HK-2 (cell line): ENCODE results near the gene TAOK3.
A peak's percentile ranks its signal among the peaks of the same experiment; 100 is the strongest.
"Not testable (repeated sequence)": the region's sequence is repeated elsewhere in the genome, so short reads cannot be mapped to it uniquely, and the experiment has no call there.

Source experiments
- DNase-seq: peaks from one replicate; pipeline ENCODE4 v3.0.0-alpha.2; 2018; ENCODE audit not compliant: unreplicated experiment

TAOK3 gene

DNA sequence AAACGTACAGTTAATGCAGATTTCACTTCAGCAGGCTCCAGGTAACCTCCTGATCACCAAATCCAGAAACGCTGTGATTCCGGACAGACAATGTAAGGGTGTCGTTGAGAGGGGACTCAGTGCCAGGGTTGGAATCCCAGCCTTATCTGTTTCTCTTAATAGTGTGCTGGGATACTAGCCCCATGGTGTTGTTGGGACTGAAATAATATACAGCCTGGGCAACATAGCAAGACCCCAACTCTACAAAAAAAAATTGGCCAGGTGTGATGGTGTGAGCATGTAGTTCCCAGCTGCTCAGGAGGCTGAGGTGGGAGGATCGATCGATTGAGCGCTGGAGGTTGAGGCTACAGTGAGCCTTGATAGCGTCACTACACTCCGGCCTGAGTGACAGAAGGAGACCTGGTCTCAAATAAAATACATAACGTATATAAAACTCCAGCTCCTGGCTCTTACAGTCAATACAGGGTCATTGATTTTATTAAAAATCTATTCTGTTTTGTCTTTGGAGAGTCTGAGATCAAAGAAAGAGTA, 235.5 kb downstream of the TAOK3 start:
- DNase-seq, result no peak

DNA sequence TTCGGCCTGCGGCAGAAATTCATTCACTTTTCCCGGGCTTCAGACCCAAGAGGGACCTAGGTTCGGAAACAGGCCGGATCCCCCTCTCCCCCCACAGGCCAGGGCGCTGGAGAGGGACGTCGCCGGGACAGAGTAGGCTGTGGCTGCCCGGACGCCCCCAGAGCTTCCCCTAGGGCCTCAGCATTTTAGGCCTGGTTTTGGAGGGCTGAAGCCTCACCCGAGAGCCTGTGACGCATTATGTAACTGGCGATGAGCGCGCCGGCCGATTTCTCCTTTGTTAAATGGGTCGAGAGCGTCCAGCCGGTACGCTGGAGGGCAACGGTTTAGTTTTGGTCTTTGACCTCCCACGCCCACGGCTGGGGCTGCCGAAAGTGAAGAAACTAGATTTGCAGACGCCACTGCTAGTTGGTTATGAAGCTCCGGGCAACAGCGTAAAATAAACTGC, 236.1 kb downstream of the TAOK3 start:
- peak; percentile 38 for DNase-seq

DNA sequence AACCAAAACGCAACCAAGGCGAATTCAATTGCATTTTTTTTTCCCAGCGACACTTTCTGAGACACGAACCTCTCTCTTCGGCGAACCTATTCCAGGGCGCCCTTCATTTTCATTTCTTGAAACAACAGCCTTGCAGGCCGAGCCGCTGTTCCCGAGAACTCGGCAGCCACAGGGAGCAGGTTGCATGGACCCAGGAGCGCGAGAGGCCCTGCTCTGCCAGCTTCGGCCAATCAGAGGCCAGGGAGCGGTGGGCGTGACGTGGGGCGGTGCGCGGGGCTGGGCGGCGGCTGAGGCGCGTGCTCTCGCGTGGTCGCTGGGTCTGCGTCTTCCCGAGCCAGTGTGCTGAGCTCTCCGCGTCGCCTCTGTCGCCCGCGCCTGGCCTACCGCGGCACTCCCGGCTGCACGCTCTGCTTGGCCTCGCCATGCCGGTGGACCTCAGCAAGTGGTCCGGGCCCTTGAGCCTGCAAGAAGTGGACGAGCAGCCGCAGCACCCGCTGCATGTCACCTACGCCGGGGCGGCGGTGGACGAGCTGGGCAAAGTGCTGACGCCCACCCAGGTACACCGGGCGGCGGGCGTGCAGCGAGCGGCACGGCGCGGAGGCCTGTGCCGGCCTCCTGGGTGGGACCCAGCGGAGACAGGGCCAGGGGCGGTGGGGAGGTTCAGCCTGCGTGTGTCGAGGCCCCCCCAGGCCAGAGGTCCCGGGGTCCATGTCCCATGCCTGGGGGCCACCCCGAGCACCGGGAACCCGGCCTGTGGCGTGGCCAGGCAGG, 236.7 kb downstream of the TAOK3 start, which contains the start of gene PEBP1:
TSS of gene PEBP1 (plus strand) at position 337 of the 771 bp plus-strand sequence. CDS start at position 423, 86 bp downstream.
- peak; percentile 96 for DNase-seq

DNA sequence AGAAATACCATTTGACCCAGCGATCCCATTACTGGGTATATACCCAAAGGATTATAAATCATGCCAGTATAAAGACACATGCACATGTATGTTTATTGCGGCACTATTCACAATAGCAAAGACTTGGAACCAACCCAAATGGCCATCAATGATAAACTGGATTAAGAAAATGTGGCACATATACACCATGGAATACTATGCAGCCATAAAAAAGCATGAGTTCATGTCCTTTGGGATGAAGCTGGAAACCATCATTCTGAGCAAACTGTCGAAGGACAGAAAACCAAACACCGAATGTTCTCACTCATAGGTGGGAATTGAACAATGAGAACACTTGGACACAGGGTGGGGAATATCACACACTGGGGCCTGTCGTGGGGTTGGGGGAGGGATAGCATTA, 243.3 kb downstream of the TAOK3 start:
- not testable (repeated sequence) for DNase-seq

DNA sequence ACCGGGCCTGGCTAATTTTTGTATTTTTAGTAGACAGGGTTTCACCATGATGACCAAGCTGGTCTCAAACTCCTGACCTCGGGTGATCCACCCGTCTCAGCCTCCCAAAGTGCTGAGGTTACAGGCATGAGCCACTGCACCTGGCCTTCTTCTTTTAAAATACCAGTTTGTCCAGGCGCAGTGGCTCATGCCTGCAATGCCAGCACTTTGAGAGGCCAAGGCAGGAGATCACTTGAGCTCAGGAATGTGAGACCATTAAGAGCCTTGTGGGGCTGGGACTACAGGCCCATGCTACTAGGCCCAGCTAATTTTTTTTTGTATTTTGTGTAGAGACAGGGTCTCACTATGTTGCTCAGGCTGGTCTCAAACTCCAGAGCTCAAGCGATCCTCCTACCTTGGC, 244.8 kb downstream of the TAOK3 start:
- DNase-seq, result no peak

DNA sequence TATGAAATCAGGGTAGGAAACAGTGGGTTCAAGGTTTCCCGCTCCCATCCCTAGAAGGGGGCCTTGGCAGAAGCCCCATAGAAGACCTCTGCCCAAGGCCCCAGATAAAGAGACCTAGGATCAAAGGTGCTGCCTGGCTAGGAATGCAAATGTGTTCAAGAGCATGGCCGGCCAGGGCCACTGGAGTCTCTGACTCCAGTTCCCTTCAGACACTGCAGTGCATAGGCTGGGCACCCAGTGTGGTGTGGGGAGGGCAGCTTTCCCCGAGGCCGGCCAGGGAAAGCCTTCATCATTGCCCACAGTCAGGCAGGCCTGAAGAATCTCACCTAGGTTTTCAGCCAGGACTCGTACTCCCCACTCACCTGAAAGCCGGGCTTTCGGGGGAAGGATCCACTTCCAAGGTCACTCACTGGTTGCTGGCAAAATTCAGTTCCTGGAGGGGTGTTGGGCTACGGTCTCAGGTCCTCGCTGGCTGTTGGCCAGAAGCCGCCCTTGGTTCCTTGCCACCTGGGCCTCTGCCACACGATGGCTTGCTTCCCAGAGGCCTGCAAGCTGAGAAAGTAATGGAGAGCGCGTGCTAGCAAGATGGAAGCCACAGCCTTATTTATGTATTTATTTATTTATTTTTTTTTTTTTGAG, 246.5 kb downstream of the TAOK3 start:
- no peak for DNase-seq

DNA sequence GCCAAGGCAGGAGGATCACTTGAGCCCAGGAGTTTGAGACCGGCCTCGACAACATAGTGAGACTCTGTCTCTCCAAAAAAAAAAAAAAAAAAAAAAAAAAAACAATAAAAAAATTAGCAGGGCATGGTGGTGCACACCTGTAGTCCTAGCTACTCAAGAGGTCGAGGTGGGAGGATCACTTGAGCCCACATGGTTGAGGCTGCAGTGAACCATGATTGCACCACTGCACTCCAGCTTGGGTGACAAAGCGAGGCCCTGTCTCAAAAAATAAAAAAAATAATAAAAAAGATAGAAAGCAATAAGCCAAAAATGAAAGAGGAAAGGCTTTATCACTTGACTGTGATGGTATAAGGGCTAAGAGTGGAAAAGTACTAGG, 247.0 kb downstream of the TAOK3 start:
- DNase-seq, result no peak

DNA sequence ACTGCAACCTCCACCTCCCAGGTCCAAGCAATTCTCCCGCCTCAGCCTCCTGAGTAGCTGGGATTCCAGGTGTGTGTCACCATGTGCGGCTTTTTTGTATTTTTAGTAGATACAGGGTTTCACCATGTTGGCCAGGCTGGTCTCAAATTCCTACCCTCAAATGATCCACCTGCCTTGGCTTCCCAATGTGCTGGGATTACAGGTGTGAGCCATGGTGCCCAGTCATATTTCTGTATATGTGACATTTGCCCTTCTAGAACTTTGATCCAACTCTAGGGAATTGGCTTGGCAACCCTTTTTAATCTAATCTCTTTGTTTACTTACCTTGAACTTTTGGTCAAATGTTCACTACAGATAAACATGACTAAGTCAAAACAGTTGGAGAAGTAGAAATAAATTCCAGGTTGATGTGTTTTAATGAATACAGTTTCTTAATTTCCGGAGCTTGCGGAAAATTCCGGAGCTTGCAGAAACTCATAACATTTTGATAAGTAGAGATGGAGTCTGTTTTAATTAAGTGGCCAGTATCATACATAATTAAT, 248.3 kb downstream of the TAOK3 start:
- no peak for DNase-seq

DNA sequence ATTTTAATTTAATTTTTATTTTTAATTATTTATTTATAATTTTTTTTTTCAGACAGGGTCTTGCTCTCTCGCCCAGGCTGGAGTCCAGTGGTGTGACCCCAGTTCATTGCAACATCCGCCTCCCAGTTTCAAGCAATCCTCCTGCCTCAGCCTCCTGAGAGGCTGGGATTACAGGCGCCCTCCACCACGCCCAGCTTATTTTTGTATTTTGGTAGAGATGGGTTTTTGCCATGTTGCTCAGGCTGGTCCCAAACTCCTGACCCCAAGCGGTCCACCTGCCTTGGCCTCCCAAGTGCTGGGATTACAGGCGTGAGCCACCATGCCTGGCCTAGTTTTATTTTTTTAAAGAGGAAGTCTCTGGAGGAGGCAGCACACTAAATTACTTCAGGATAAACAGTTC, 250.4 kb downstream of the TAOK3 start:
- DNase-seq, result no peak

DNA sequence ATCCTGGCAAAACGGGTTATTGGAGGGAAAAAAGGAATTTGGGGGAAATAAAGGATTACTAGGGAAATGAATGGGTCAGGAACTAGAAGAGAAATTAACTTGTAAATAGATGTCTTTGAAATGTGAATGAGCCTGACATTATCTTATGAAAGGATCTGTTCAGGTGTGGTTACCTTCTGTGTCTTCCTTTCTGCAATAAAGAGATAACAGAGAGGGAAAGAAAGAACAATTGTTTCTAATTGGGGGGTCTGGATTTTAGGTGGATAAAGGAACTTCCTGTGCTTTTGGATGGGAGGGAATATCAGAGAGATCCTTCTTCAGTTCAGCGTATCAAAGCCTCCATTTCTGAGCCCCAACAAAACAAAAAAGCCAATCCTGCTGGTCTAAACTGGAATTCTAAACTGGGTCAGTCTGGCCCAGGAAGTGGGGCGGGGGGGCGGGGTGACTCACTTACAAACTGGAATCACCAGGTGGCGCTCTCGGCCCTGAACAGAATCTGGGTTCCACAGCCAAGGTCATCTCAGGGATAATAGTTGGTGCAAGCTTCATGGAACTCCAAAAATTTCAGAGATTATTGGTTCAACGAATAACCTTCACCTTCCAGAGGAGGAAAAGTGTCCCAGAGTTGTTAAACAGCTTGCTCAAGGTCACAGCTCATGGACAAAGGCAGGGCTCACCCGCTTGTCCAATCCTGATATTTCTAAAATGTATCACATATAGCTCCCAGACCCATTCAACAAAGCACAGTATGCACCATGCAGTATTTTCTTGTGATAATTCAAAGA, 251.9 kb downstream of the TAOK3 start:
- peak; percentile 75 for DNase-seq

DNA sequence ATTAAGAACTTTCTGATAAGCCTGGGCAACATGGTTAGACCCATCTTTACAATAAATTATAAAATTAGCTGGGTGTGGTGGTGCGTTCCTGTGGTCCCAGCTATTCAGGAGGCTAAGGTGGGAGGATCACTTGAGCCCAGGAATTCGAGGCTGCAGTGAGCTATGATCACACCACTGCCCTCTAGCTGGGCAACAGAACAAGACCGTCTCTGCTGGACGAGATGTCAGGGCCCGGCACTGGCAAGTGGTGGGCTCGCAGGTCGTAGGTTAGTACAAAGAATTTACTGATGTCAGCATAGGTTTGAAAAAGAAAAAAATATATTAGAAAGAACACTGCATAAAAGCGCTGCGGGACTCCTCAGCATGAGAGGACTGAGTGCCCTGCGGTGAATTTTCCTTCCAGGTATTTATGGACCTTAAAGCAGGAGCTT, 253.2 kb downstream of the TAOK3 start:
- DNase-seq, result no peak

DNA sequence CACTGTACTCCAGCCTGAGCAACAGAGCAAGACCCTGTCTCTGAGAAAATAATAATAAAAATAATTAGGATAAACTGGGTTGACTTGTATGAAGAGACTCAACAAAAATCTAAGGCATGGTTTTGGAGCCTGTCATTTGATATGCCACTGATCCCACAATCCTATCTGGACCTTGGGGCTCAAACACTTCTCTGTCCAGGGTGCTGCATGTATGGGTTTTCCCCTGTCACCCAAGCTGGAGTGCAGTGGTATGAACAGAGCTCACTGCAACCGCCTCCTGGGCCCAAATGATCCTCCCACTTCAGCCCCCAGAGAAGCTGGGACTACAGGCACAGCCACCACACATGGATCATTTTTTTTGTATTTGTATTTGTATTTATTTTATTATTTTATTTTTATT, 263.6 kb downstream of the TAOK3 start:
- DNase-seq, result no peak

DNA sequence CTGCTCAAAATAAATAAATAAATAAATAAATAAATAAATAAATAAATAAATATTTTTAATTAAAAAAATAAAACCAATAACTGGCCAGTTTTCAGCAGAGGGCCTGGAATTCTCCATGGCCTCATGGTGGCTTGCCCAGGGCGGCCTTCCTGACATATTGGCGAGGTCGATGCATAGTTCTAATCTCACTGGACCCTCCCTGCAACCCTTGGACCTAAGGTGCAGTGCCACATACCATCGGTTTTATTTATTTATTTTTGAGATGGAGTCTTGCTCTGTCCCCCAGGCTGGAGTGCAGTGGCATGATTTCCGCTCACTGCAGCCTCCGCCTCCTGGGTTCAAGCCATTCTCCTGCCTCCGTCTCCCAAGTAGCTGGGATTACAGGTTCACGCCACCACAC, 265.0 kb downstream of the TAOK3 start:
- no peak for DNase-seq

DNA sequence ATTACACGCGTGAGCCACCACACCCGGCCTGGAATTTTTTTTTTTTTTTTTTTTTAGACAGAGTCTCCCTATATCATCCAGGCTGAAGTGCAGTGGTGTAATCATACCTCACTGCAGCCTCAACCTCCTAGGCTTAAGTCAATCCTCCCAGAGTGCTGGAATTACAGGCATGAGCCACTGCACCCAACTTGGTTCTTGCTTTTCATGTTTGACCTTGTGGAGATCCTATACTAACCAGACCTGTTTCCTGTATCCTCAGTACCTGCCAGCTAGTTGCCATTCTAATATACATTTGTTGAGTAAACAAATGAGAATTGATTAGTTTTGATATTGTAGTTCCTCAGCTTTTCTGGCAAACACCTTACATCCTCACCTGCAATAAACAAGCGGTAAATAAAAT, 265.7 kb downstream of the TAOK3 start:
- no peak for DNase-seq

DNA sequence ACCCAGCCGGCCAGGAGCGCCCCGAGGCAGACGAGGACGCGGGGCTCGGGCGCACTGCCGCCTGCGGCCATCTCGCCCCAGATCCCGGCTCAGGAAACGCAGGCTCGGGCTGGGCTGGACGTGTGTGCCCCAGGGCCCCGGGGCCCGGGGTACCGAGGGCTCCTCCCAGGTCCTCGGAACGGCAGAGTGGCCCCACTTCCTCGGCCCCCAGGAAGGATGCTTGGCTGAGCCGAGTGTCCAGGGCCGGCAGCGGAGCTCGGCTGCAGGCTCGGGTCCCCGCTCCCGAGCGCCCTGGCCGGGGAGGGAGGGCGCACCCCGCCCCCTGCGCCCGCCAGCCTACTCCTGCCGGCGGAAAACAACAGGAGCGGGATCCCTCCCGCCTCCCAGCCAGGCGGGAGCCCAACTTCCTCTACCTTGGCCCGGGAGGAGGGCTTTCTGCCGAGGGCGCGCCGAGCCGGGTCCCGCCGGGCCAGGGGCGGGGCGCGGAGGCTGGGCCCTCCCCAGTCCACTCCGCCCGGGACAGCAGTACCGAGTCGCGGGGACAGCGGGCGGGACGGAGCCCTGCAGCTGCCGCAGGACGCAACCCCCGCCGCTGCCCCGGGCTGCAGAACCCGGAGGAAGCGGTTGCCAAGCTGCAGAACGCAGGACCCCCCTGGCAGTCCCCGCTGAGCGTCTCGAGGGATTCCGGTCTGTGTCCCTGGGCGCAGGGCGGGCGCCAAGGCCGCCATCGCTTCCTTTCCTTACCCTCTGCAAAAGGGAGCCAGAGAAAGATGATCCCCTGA, 268.9 kb downstream of the TAOK3 start, which contains the start of gene VSIG10:
TSS of gene VSIG10 (minus strand) at position 411 of the 782 bp plus-strand sequence. CDS start at position 71, 340 bp downstream.
- peak; percentile 82 for DNase-seq

DNA sequence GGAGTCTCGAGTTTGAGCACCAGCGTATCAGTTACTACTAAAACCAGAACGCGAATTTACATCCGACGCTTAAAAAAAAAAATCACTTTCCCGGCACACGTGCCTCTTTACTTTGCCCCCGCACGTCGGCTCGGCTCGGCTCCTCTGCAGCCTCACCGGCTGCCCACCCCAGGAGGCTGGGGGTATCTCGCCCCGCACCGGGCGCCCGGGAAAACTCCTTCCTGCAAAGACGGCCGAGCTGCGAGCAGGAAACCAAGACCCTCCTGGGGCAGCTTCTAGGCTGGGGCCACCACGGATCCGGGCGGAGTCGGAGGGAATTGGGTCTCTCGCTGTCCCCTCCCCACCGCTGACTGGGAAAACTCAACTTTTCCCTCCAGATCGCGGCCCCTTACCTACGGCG, 269.5 kb downstream of the TAOK3 start:
- no peak for DNase-seq

DNA sequence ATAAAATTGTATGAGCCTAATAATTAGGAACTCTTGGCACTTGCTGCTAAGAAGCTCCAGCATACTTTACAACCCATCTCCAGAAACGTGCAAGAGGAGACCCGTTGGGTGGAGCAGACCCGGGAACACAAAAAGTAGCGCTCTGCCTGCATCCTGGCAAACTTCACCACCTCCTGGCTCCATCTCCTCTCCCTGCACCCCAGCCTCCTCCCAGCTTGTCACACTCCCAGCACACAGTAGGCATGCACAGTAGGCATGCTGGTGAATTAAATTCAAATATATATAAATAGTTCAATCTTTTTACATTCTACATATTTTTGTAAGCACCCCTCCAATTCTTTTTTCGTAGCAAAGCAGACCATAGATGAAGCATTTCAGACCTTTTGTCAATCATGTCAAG, 270.1 kb downstream of the TAOK3 start:
- DNase-seq, result peak; percentile 6

DNA sequence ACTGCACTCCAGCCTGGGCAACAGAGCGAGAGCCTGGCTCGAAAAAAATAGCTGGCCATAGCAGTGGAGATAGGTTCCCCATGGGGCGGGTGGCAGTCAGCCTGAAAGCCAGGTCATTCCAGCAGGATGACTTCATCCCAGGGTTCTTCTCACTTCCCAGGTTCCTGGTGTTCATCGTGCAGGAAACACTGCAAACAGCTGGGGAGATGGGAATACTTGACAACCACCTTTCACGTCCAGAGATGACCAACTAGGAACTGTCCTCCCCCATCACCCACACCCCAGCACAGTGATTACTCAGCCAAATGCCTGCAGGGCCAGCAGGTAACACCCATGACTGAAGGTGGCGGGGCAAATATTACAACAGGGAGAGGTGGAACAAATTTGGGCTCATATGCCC, 270.6 kb downstream of the TAOK3 start:
- DNase-seq, result peak; percentile 70

DNA sequence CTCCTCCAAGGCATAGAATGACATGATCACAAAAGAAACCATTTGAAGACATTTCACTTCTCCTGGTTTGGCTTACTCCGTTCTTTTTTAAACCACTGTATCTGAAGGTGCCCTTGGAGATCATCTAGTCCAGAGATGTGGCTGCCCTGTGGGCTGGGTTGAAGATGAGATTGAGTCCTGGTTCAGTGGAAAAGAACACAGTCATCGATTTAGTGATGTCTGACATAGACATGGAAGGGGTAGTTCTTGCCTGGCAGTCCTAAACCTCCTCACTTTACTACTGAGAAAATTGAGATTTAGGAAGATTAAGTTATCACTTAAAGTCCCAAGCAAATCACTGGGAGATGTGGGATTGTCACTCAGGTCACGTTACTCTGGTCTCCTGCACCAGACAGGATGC, 271.7 kb downstream of the TAOK3 start:
- no peak for DNase-seq
